ENCODE results near the gene SLAMF7. TPM values are rescaled to one million over a fixed set of nuclear protein-coding genes. Genes with fewer than 3 reads are reported as not detected.

SLAMF7 gene
- total RNA-seq, 6 experiments from 2014 or later = 0.74 to 5.2 (median 0.99) TPM

- no peak for DNase-seq
- intact Hi-C loops (cut with DNase I) = no loop called here
- Histone ChIP-seq H3K4me1 (no peaks in the 10 kb centered on the region), H3K27me3 (no peaks in the 10 kb centered on the region), H3K27ac (no peak overlapping the region), H3K4me3 (no peak overlapping the region), H3K36me3 (no peaks in the 10 kb centered on the region), H3K9me3 (no peaks in the 10 kb centered on the region)
- ATAC-seq = no peak
- TF ChIP-seq POLR2A (IDR thresholded peaks at IDR 0.05) (no peak), CTCF (IDR thresholded peaks at IDR 0.05) (no peak)
Observed at GRCh38 chr1:160705742-160706141, 33.3 kb upstream of the SLAMF7 start.

DNA sequence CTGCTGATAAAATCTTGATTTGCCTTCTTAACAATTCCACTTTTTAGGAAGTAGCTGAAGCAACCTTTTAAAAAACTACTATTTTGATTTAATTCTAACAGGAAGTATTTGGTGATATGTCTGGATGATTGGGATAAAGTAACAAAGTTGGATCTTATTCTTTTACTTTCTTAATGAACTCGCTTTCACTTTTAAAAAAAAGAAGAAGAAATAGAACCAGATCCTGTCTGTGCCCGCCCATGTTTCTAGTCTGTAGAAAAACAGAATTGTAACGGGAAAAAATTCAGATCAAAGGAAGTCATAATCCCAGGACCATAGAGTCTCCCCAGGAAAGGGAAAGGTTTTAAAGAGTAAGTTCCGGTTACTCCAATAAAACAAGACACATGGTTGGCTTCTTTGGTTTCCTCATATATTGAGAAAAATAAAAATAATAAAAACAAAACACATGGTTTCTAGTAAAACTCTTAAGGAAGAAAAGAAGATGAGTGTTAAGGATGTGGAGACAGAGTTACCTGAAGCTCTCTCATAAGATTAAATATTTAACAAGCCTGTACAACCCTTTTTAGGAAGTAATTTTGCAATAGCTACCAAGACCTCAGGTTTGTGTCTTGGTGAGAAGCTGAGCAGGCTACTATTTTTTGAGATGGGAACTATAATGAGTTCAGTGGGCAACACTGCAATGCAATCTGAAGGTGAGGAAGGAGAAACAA lies 32.4 kb upstream of the SLAMF7 start:
- DNase-seq (no peak), ATAC-seq (no peak)
- Histone ChIP-seq H3K9me3 (no peaks in the 10 kb centered on the region), H3K27ac (peak overlapping the region in 1 of 3 donors; percentile 33), H3K27me3 (no peaks in the 10 kb centered on the region), H3K4me1 (no peaks in the 10 kb centered on the region), H3K36me3 (no peaks in the 10 kb centered on the region), H3K4me3 (no peak overlapping the region)
- WGBS (ENCODE audit: insufficient coverage, low coverage, low lambda C conversion rate, missing lambda C conversion rate) = 21% methylated on average over 4 of the region's 4 CpGs
- TF ChIP-seq CTCF (IDR thresholded peaks at IDR 0.05) = no peak
- no peak for TF ChIP-seq POLR2A (IDR thresholded peaks at IDR 0.05)
- intact Hi-C loops (cut with DNase I) = no loop called here

DNA sequence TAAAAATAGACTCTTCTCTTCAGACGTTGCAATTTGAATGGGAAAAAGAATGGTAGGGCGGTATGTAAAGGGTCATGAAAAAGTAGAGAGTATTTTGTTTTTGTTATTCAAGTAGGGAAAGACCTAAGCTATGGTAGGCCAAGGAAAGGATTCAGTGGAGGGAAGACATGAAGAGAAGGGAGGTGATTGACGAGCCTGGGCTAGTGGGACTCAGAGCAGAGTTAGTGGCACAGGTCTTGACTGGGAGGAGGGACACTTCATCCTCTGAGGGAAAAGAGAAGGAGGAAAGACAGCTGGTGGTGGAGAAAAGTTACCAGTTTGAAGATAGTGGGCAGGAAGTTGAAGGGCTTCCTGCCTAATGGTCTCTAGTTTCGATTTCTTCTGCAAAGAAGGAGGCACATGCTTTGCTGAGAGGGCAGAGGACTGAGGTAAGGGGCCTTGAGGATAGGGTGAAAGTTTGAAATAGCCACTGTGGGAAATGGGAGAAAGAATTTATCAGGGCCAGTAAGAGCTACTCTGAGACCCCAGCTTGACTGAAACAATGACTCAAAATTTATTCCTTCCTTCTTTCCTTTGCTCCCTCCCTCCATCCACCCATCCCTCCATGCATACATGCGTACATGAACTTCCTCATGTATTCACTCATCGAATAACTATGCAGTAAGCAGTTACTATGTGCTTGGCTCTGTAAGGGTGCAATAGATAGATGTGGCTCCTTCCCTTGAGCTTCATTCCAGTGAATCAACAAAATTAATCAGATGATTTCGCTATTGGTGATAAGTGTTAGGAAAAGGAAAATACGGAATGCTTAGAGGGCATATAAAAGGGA lies 31.6 kb upstream of the SLAMF7 start:
- H3K4me1 ChIP-seq = no peaks in the 10 kb centered on the region
- TF ChIP-seq CTCF (IDR thresholded peaks at IDR 0.05) (no peak), POLR2A (IDR thresholded peaks at IDR 0.05) (no peak)
- no peaks in the 10 kb centered on the region for H3K27me3 ChIP-seq
- no peak overlapping the region for H3K4me3 ChIP-seq
- ATAC-seq (peak in 3 of 4 donors; percentile 12 to 25 (median 16)), DNase-seq (no peak)
- peak overlapping the region in 1 of 3 donors; percentile 33 for H3K27ac ChIP-seq
- WGBS (ENCODE audit: insufficient coverage, low coverage, low lambda C conversion rate, missing lambda C conversion rate) = 48% methylated on average over 8 of the region's 8 CpGs
- H3K36me3 ChIP-seq = no peaks in the 10 kb centered on the region
- intact Hi-C loops (cut with DNase I) = no loop called here
- no peaks in the 10 kb centered on the region for H3K9me3 ChIP-seq

DNA sequence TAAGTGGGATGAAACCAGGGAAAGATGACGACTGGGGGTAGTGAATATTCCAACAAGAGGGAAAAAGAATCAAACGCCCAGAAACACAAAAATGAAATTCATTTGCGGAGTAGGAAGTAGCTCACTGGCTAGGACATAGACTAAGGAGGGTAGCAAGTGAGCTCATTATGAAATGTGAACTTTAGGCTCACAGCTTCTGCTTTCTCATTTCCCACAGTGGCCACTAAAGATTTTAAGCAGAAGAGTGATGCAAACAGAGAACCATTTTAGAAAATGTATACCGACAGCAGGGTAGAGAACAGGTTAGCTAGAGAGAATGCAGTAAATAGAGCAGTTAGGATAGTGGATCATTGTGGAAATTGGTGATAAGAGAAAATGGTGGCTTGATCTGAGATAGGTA lies 30.9 kb upstream of the SLAMF7 start:
- Histone ChIP-seq H3K36me3 (no peaks in the 10 kb centered on the region), H3K27me3 (no peaks in the 10 kb centered on the region), H3K4me3 (no peak overlapping the region), H3K9me3 (no peaks in the 10 kb centered on the region), H3K27ac (peak overlapping the region in 1 of 3 donors; percentile 40), H3K4me1 (no peaks in the 10 kb centered on the region)
- TF ChIP-seq POLR2A (IDR thresholded peaks at IDR 0.05) = no peak
- TF ChIP-seq CTCF (IDR thresholded peaks at IDR 0.05) = no peak
- DNase-seq (no peak), ATAC-seq (peak in 3 of 4 donors; percentile 36 to 39 (median 37))
- intact Hi-C loops (cut with DNase I) = no loop called here
- 48% methylated on average over 4 of the region's 4 CpGs for WGBS (ENCODE audit: insufficient coverage, low coverage, low lambda C conversion rate, missing lambda C conversion rate)

Data from right lobe of liver (tissue), 6 donors.